Mesenchymal stem cell (in vitro differentiated cells and primary cell): ENCODE data around the gene CCM2.

Experiments used
- DNase-seq: peaks from one replicate; pipeline ENCODE4 v3.0.0-alpha.2; 2013
- H2AFZ ChIP-seq: one replicate; pipeline ENCODE4 v1.6.1; 2013; ENCODE audit warnings: low read depth, mild to moderate bottlenecking, control low read depth, inconsistent platforms, low read length, moderate library complexity
- H2AK5ac ChIP-seq: 2 replicates; pipeline ENCODE4 v1.6.1; 2013; ENCODE audit warnings: low read length, moderate library complexity, mild to moderate bottlenecking, inconsistent platforms; ENCODE audit not compliant: severe bottlenecking
- H2BK120ac ChIP-seq: one replicate; pipeline ENCODE4 v1.6.1; 2013; ENCODE audit warnings: low read depth, mild to moderate bottlenecking, inconsistent platforms, low read length, moderate library complexity
- H2BK12ac ChIP-seq, 2 experiments: one replicate each; pipeline ENCODE4 v1.6.1; 2013; ENCODE audit warnings: inconsistent platforms in 2 of 2, low read length in 2 of 2, mild to moderate bottlenecking in 2 of 2, moderate library complexity in 2 of 2, control low read depth in 1 of 2
- H2BK15ac ChIP-seq: one replicate; pipeline ENCODE4 v1.6.1; 2013; ENCODE audit warnings: mild to moderate bottlenecking, low read depth, inconsistent platforms; ENCODE audit not compliant: poor library complexity, severe bottlenecking
- H2BK5ac ChIP-seq: 2 replicates; pipeline ENCODE4 v1.6.1; 2013; ENCODE audit warnings: low read depth, mild to moderate bottlenecking, low read length, control low read depth, inconsistent platforms; ENCODE audit not compliant: poor library complexity, severe bottlenecking
- H3K14ac ChIP-seq, 2 experiments: one replicate each; pipeline ENCODE4 v1.6.1; 2013; ENCODE audit warnings: inconsistent platforms in 2 of 2, low read length in 2 of 2, control low read depth in 1 of 2, mild to moderate bottlenecking in 1 of 2, moderate library complexity in 1 of 2
- H3K18ac ChIP-seq, 2 experiments: one replicate each; pipeline ENCODE4 v1.6.1; 2013; ENCODE audit warnings: inconsistent platforms in 2 of 2, low read length in 2 of 2, control low read depth in 1 of 2, low read depth in 1 of 2, mild to moderate bottlenecking in 1 of 2
- H3K23ac ChIP-seq, 2 experiments: one replicate each; pipeline ENCODE4 v1.6.1; 2013; ENCODE audit warnings: inconsistent platforms in 2 of 2, low read length in 2 of 2, mild to moderate bottlenecking in 2 of 2, moderate library complexity in 2 of 2, control low read depth in 1 of 2
- H3K27ac ChIP-seq: 2 replicates; pipeline ENCODE4 v1.5.1; 2013; ENCODE audit warnings: mild to moderate bottlenecking, moderate library complexity, low read length, control low read depth, inconsistent platforms; ENCODE audit not compliant: poor library complexity, severe bottlenecking
- H3K27me3 ChIP-seq, 2 experiments: 2 replicates each; pipeline versions ENCODE4 v1.6.1 to v1.7.0; 2013; ENCODE audit warnings: low read length in 2 of 2, mild to moderate bottlenecking in 2 of 2, moderate library complexity in 2 of 2, control low read depth in 1 of 2, inconsistent platforms in 1 of 2; ENCODE audit not compliant: control insufficient read depth in 1 of 2, insufficient read depth in 1 of 2
- H3K36me3 ChIP-seq, 2 experiments: 2 replicates each; pipeline versions ENCODE4 v1.6.1 to v1.7.0; 2013; ENCODE audit warnings: low read length in 2 of 2, control low read depth in 1 of 2, inconsistent platforms in 1 of 2, low read depth in 1 of 2, mild to moderate bottlenecking in 1 of 2; ENCODE audit not compliant: insufficient read depth in 2 of 2, control insufficient read depth in 1 of 2
- H3K4ac ChIP-seq, 2 experiments: one replicate each; pipeline ENCODE4 v1.6.1; 2013; ENCODE audit warnings: inconsistent platforms in 2 of 2, low read length in 2 of 2, mild to moderate bottlenecking in 2 of 2, moderate library complexity in 2 of 2, control low read depth in 1 of 2, low read depth in 1 of 2
- H3K4me1 ChIP-seq: 2 replicates; pipeline ENCODE4 v1.6.1; 2013; ENCODE audit warnings: low read depth, low read length, control low read depth; ENCODE audit not compliant: control insufficient read depth, insufficient read depth
- H3K4me2 ChIP-seq: 2 replicates; pipeline ENCODE4 v1.6.1; 2013; ENCODE audit warnings: low read length, mild to moderate bottlenecking, inconsistent platforms; ENCODE audit not compliant: poor library complexity, severe bottlenecking
- H3K4me3 ChIP-seq, 2 experiments: 2 replicates each; pipeline versions ENCODE4 v1.5.1 to v1.7.0; 2013; ENCODE audit warnings: low read length in 2 of 2, mild to moderate bottlenecking in 2 of 2, control low read depth in 1 of 2, low read depth in 1 of 2; ENCODE audit not compliant: insufficient read depth in 1 of 2
- H3K79me1 ChIP-seq: replicated peaks from 2 replicates; pipeline ENCODE4 v1.6.1; 2013; ENCODE audit warnings: mild to moderate bottlenecking, control low read depth, low read length, inconsistent platforms; ENCODE audit not compliant: poor library complexity, severe bottlenecking
- H3K9ac ChIP-seq: 2 replicates; pipeline ENCODE4 v1.7.0; 2013; ENCODE audit warnings: mild to moderate bottlenecking, low read length, moderate library complexity
- H3K9me3 ChIP-seq: 2 replicates; pipeline ENCODE4 v1.7.0; 2013; ENCODE audit warnings: mild to moderate bottlenecking, low read length; ENCODE audit not compliant: control insufficient read depth
- H4K8ac ChIP-seq: one replicate; pipeline ENCODE4 v1.6.1; 2013; ENCODE audit warnings: inconsistent platforms, mild to moderate bottlenecking, low read length, moderate library complexity
- H4K91ac ChIP-seq: one replicate; pipeline ENCODE4 v1.6.1; 2013; ENCODE audit warnings: mild to moderate bottlenecking, low read length, inconsistent platforms
- WGBS: methylation state at CpG from one replicate; pipeline ENCODE4 v1.1.7; 2013; ENCODE audit warnings: mixed read lengths; 5-methylcytosine and 5-hydroxymethylcytosine counted together

CCM2 gene

GRCh38 chr7:45073786-45074527 lies 74.0 kb downstream of the CCM2 start:
- Histone ChIP-seq H3K4me2 (no peak overlapping the region), H2AFZ (no peak overlapping the region), H4K91ac (peak overlapping the region; percentile 11), H3K27me3 (no peaks in the 10 kb centered on the region), H3K23ac (no peak overlapping the region), H3K14ac (no peak overlapping the region), H3K79me1 (peaks cover 36% of the 10 kb centered on the region), H3K4me3 (no peak overlapping the region), H4K8ac (no peak overlapping the region), H3K4ac (no peak overlapping the region), H2BK15ac (no peak overlapping the region), H3K27ac (no peak overlapping the region), H2AK5ac (no peak overlapping the region), H3K9ac (no peak overlapping the region), H3K18ac (no peak overlapping the region), H2BK120ac (no peak overlapping the region), H2BK12ac (no peak overlapping the region), H2BK5ac (no peak overlapping the region), H3K9me3 (no peaks in the 10 kb centered on the region), H3K36me3 (peaks cover 79 to 92% of the 10 kb centered on the region in 2 experiments), H3K4me1 (peaks cover 5% of the 10 kb centered on the region)
- 97% methylated on average over 13 of the region's 15 CpGs for WGBS
- no peak for DNase-seq

DNA sequence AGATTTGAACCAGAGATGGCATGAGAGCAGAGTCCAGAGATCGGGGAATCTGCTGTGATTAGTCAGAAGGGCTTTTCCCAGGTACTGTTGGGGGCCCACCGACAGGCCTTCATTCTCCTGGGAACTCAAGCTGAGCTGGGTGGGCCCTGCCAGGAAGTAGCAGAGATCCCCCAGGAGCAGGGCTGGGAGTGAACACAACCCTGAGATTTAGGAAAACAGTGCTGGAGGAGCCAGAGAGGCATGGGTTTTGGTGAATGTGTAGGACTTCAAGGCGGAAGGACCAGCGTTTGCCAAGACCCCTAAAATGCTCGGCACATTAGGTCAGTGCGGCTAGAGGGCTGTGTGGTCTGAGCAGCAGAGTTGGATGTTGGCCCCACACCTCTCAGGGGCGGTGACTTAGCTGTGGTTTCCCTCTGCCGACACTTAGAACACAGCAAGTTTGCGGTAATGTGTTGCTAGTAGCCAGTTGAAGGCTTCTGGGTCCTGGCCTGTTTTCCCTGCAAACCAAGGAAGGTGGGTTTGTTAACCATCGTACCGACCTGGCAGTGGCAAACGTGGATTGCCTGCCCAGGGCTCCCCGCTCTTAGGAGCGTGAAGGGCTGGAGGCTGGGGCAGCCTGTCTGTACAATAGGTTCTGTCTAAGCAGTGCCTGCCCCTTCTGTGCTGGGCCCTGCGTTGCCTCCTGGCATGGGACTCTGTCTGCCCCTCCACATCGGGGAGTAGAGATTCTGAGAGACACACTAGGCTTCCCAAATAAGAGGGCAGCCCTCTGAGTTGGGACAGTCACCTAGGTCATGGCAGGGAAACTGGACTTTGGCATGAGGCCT lies 74.7 kb downstream of the CCM2 start:
- peaks cover 76 to 84% of the 10 kb centered on the region in 2 experiments for H3K36me3 ChIP-seq
- no peak overlapping the region for H4K91ac ChIP-seq
- DNase-seq: no peak
- peaks cover 5% of the 10 kb centered on the region for H3K4me1 ChIP-seq
- H2BK120ac ChIP-seq: no peak overlapping the region
- no peak overlapping the region for H3K4ac ChIP-seq
- H4K8ac ChIP-seq: no peak overlapping the region
- H3K18ac ChIP-seq: no peak overlapping the region
- no peak overlapping the region for H3K9ac ChIP-seq
- no peaks in the 10 kb centered on the region for H3K9me3 ChIP-seq
- no peak overlapping the region for H2BK12ac ChIP-seq
- H3K23ac ChIP-seq: no peak overlapping the region
- WGBS: 96% methylated on average over 16 of the region's 16 CpGs
- no peak overlapping the region for H2AFZ ChIP-seq
- no peak overlapping the region for H2BK15ac ChIP-seq
- H3K4me3 ChIP-seq: no peak overlapping the region
- no peak overlapping the region for H2AK5ac ChIP-seq
- no peak overlapping the region for H2BK5ac ChIP-seq
- no peak overlapping the region for H3K14ac ChIP-seq
- peaks cover 33% of the 10 kb centered on the region for H3K79me1 ChIP-seq
- H3K4me2 ChIP-seq: no peak overlapping the region
- H3K27ac ChIP-seq: no peak overlapping the region
- H3K27me3 ChIP-seq: no peaks in the 10 kb centered on the region

DNA sequence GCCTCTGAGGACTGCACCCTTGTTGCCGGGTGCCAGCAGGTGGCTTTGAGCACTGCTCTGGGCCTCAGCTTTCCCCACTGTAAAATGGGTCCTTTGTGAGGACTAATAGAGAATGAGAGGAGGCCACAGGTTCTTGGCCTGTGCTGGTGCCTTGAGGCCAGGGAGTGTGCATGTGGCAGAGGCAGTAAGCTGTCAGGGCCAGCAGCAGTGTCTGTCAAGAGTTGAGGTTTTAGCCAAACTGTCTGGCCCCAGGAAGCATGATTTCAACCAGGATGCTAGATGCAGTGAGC lies 75.3 kb downstream of the CCM2 start:
- no peak overlapping the region for H2AK5ac ChIP-seq
- H2BK12ac ChIP-seq: no peak overlapping the region
- H3K36me3 ChIP-seq: peaks cover 76 to 79% of the 10 kb centered on the region in 2 experiments
- DNase-seq: no peak
- H2AFZ ChIP-seq: no peak overlapping the region
- H3K4me3 ChIP-seq: no peak overlapping the region
- H3K79me1 ChIP-seq: peaks cover 27% of the 10 kb centered on the region
- H3K23ac ChIP-seq: no peak overlapping the region
- H2BK120ac ChIP-seq: no peak overlapping the region
- no peak overlapping the region for H3K4me2 ChIP-seq
- no peaks in the 10 kb centered on the region for H3K9me3 ChIP-seq
- H4K8ac ChIP-seq: no peak overlapping the region
- H4K91ac ChIP-seq: no peak overlapping the region
- no peak overlapping the region for H3K27ac ChIP-seq
- no peak overlapping the region for H3K18ac ChIP-seq
- H3K4ac ChIP-seq: no peak overlapping the region
- no peak overlapping the region for H3K14ac ChIP-seq
- WGBS: 100% methylated on average over 1 of the region's 1 CpG
- H3K27me3 ChIP-seq: no peaks in the 10 kb centered on the region
- no peak overlapping the region for H3K9ac ChIP-seq
- no peak overlapping the region for H2BK5ac ChIP-seq
- peaks cover 5% of the 10 kb centered on the region for H3K4me1 ChIP-seq
- H2BK15ac ChIP-seq: no peak overlapping the region
